ENCODE results near the gene SCG2.

Gene SCG2, protein sequence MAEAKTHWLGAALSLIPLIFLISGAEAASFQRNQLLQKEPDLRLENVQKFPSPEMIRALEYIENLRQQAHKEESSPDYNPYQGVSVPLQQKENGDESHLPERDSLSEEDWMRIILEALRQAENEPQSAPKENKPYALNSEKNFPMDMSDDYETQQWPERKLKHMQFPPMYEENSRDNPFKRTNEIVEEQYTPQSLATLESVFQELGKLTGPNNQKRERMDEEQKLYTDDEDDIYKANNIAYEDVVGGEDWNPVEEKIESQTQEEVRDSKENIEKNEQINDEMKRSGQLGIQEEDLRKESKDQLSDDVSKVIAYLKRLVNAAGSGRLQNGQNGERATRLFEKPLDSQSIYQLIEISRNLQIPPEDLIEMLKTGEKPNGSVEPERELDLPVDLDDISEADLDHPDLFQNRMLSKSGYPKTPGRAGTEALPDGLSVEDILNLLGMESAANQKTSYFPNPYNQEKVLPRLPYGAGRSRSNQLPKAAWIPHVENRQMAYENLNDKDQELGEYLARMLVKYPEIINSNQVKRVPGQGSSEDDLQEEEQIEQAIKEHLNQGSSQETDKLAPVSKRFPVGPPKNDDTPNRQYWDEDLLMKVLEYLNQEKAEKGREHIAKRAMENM

DNA sequence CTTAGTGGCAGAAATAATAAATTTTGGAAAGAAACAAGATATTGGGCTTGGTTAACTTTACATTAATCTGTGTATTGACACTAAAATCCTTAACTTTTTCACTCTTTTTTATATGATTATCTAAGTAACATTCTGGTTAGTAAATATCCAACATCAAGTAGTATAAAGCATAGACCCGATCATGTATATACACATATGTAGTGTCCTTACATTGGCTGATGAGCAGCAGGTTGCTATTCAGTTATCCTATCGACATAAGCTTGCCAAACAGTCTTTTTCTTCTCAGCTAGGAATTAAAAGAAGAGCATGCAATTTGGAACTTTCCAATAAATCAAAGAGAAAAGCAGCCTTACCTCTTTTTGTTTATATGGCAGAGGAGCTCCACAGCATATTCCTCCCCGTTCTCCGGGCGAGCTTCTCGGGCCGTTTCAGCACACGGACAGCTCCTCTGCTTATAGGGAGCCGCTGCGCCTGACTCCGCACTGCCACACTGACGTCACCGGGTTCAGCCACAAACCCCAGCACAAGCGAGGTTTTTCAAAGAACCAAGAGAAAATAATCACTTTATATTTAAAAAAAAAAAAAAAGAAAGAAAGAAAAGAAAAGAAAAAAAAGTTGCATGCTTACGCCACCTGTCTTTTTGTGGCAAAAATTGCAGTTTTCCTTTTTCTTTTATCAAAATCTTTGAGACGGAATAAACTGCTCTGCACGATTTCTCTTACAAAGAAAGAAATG is at the start of gene SCG2:
SCG2 (minus strand) TSS at position 430 of the 735 bp plus-strand sequence. CDS start 3,079 bp downstream, outside the sequence.
- DNase-seq: peak; percentile 85

DNA sequence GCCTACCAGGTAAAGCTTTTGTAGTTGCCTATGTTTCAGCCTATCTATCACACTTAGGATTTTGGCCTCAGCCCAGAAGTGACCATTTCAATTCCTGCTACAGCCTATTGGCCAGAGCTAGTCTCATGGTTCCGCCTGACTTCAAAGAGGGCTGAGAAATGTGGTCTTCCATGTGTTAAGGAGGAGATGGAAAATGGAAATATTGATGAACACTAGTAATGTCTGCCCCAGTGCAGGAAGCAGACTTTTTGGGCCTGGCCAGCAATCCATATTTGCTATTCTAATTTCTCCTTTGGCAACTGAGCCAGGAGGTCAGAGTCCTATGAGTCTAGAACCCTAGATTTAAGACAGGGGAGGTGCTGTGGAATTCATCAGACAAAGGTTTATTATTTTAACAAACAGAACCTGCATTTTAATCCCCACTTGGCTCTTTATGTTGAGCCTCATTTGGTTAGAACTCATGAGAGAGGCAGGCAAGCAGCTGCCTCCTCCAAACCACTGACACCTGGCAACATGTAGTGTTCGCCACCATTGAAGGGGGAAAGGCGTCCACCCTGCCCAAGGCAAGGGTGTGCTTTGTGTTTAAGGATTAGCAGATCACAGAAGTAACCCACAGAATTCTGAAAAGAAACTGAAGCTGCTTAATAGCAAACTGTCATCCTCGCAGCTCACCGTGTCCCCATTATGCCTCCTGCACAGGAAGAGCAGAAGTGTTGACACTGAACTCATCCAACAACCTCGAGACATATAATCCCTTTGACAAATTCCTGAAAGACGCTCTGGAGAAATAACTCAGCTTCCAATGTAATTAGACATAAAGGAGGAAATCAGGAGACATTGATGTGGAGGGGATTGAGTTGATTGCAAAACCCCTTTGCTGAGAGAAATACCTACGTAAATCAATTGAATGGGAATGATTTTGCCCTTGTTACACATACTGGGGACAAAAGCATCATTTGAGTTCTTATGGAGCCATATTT is 47.7 kb upstream of the SCG2 start:
- no peak for DNase-seq

DNA sequence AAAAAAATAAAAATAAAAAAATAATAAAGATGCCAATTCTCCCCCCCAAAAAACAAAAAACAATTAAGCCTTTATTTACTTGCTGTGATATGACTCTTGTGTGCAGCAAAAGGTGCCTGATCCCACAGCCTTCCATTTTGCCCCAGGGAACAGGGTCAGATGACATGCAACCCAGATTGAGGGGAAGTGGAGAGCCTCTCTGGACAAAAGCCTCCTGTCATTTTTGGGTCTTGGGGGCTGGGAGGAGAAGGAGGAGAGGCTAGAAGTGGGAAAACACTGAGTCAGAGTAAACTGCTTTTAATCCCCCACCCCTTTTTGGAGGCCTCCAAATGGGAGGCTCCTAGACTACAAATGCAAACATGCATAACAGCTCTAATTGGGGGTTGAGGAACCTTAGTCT is 46.6 kb upstream of the SCG2 start:
- no peak for DNase-seq

DNA sequence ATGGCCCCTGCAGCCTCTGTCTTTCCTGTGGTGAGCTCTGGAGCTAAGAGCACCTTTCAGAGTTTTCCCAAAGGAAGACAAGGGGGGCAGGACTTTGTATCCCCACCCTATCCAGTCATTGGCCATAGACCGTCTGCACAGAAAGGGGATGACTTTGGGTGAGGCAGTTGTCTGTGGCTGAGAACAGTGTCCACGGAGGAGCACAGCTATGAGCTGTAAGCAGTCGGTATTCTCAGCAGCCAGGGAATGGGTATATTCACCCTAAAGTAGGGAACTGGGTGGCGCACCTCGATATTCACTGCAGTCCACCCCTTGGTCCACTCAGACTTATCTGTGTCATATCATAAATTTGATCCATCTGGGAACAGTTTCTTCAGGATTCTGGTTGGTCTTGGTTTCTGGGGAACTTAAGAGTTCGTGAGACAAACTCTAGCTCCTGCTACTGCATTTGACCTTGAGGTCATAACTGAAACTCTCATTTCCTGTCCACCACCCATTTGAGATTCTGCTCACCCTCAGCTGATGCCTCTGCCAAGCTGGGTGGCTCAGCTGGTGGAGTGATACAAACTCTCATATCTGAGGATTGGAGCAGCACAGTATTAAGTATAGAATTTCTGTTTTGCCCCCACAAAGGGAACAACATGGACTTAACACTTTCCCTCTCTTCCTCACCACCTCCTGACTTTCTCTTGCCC is 45.2 kb upstream of the SCG2 start:
- no peak for DNase-seq

DNA sequence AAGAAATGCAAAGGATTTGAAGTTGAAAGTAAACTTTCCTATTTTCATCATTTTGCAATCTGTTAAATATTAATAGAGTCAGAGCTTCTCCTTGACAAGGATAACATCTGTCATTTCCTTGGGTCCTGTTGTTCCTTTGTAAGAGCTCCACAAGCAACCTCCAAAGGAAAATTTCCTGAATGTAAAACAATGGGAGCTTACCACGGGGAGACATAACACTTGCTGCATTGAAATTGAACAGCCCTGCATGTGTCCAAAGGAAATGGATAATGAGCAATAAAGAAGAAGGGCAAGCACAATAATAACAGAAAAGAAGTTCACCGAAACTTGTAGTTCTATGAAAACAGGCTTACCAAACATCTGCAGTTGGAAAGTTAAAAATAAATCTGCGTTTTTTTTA is 42.0 kb upstream of the SCG2 start:
- DNase-seq: no peak

DNA sequence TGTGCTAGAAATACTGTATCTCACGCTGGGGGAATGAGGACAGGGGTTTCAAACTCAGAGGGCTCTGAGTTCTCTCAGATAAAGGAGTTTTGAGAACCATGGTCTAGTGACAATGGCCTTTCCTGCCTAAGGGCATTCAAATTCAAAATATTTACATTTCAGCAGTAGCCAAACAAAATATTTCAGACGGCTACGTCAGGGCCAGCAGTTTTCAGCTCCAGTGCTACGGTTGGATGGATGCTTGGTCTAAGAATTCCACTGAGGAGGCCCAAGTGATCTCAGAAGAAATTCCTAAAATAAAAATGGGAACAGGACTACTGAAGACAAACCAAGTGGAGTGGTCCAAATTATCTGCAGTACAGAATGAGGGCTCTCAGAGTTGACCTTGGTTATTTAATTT is 41.1 kb upstream of the SCG2 start:
- DNase-seq: no peak

DNA sequence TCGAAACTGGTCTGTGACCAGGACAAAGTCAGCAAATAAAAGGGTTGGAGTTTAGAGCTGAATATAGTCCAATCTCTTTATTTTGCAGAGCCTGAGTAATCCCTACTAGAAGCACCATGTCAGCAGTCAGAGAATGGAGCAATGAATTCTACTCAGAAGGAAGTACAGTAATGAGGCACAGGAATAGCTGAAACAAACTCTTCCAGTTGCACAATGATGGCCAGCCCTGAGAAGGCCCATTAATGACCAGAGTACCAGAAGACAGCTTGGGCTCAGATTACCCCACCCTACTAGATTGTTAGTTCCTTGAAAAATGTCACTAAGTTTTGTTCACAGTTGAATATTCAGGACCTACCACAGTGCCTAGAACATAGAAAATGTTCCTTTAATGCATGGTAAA is 40.3 kb upstream of the SCG2 start:
- DNase-seq: no peak

DNA sequence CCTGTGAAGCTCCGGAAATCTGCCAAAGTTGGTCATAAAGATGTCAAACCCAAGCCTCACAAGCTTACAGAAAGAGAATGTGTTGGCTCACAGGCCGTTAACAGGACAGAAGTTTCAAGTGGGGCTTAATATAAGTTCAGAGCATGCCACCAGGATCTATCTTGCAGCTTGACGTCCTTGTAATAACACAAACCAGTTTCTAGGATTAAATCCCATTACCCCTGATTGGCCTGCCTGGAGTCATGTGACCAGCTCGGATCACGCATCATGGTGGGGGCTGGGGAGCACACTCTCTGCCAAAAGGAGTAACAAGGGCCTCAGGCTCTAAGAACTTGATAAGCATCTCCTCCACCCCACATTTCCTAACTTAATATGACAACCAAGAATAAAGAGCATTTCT is 38.9 kb upstream of the SCG2 start:
- no peak for DNase-seq

DNA sequence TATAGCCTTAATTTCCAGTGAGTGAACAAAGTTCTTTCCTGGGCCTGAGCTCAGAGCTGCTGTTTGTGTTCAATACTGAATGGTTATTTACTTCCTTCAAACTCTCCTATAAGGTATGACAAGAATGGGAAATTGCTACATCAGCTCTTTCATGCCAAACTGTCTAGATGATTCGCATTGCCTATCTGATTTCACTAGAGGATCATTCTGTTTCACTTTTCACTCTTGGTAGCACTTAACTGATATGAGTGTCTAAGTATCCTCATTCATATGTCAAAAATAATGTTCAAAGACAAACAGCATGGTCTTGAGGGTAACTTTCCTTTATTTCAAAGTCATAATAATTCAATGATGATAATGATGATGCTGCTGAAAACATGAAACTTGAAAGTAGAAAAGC is 32.9 kb upstream of the SCG2 start:
- DNase-seq: no peak

DNA sequence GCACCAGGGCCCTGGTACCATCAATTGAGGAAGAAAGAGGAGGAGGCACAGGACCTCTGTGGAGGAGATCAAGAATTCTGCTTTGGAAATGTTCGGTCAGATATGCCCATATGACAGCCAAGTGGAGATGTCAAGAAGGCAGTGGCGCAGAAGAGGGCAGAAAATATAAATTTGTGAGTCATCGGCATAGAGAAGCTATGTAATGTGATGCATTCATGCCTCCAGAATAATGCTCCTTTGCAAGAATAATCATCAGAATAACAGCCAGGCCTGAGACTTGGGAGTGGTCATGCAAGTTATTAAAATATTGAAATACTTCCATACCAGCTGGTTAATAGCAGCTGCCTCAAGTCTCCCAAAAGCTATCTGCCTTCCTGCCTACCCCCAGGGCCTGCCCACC is 32.1 kb upstream of the SCG2 start:
- no peak for DNase-seq

DNA sequence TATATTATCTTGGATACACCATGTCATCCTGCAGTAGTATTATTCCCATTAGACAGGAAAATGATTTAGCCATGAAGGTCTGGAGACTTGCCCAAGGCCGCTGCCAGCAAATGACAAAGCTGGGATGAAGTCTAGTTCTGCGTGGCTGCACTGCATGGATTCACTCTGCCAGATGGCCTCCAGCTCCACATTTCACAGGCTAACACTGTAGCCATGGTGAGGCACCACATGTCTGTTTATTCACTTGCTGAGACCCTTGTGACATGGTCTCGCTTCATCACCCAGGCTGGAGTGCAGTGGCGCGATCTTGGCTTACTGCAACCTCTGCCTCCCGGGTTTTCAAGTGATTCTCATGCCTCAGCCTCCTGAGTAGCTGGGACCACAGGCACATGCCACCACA is 31.5 kb upstream of the SCG2 start:
- no peak for DNase-seq

DNA sequence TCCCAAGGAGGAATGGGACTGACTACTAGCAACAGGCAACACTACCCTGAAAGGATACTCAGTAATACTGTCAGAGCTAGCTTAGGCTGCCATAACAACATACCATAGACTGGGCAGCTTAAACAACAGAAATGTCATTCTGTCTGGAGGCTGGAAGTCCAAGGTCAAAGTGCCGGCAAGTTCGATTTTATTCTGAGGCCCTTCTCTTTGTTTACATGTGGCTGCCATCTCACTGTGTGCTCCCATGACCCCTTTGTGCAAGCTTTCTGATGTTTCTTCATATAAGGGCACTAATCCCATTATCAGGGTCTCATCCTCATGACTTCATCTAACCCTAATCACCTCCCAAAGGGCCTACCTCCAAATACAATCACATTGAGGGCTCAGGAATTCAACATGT is 30.7 kb upstream of the SCG2 start:
- DNase-seq: no peak

DNA sequence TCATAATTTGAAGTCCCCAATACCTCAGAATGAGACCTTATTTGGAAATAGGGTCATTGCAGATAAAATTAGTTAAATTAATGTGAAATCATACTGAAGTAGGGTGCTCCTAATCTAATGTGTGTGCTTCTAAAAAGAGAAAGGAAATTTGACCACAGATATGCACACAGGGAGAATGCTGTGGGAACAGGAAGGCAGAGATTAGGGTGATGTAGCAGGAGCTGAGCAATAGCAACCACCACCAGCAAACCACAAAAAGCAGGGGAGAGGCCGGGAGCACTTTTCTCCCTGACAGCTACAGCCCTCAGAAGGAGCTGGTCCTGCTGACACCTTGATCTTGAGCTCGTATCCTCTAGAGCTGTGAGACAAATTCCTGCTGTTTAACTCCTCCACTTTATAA is 24.6 kb upstream of the SCG2 start:
- no peak for DNase-seq

DNA sequence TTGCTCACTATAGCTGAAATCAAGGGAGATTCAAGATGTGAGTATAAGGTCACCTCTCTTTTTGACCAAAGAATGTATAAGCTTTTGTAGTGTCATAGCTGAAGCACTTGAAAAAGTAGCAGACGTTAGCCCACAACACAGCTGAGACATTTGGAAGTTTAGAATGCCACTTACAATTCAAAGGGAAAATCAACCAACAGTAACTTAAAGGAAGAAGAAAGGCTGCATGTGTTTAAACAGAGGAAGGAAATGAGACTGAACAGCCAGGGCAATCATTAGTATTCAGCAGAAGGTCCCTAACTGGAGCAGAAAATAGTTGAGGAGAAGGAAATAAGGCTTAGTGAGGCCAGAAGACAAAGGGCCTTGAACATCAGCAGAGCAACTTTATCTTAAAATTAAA is 23.5 kb upstream of the SCG2 start:
- no peak for DNase-seq

DNA sequence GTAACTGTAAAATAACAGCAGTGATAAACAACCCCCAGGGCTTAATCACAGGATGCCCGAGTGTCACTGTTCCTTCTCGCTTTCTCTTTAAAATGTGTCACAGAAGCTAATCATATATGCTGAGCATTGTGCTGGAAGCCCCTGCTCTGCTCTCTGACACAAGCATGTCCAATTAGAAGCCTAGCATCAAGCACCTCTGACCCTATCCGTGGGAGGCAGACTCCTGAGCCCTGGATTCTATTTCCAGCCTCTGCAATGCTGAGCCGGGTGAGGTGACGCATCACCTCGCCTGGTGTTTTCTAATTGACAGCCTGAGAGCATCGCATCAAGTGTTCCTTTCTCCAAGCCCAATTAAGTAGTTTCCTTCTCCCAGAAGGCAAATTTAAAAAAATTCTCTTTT is 19.7 kb upstream of the SCG2 start:
- no peak for DNase-seq

DNA sequence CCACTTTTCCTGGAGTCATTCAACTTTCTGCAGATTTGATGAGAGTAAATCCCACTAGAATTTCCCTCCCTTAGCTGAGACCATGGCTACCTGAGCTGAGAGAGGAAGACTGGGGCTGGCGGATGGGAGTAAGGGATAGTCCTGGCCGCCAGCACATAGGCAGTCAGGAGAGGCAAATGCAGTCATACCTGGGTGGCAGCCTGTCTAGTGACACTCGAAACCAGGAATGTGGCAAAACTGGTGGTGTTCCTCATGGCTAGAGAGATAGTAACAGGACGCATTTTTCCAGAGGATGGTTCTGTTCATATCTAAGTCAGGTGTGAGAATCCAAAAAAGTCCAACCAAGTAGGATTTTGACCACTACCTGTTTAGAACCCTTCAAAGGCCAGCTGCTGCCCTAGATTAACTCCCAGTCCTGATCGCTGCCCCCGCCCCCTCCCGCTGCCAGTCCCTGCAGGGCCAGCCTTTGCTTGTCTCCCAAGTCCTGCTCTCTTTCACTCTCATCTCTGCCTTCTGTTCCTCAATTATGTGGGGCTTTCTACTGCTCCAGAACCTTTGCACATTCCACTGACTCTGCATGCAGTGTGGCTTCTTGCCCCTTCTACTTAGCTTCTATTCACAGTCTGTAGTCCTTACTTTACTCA is 17.4 kb upstream of the SCG2 start:
- DNase-seq: no peak

DNA sequence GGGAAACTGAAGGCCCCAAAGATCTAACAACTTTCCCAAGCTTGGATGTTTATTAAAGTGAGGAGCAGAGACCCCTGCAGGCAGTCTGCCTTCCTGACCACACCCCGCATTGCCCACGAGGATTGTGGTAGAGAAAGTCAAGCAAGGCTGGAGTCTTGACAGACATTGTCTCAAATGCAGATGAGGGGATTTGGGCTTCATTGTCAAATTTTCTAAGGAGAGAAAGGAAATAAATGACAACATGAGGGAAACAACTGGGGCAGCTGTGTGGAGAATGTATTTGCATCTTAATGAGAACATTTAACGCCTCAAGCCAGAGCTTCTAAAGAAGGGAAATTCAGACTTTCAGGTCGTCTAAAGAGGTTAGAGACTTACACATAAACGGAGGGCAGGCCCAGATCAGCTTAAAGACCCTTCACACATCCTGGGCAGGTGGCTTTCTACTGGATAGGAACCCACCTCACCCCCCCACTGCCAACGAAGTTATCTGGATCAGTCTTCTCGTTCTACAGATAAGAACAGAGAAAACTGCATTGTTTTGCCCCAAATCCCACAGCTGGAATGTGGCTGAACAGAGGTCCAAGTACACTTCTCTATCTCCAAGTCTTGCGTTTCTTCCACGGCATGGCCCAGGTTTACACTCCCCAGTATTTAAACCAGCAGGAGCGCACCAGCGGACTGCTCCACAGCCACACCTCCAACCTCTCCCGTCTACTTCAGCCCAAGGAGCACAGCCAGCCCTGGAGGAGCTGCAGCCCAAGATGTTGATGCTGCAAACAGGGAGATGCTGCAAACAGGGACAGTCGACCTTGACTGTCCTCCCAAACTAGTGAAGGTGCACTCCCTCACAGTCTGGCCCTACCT is 16.2 kb upstream of the SCG2 start:
- no peak for DNase-seq

DNA sequence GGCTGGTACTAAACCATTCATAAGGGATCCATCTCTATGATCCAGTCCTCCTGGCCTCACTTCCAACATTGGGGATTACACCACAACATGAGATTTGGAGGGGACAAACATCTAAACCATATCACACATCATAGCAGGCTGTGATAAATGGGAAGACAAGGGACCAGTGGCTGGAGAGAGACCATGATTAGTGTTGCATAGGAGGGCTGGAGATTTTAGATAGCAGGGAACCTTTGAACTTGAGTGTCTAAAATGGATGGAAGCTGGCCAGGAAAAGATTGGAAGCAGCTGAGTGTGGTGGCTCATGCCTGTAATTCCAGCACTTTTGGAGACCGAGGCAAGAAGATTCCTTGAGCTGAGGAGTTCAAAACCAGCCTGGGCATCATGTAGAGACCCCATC is 12.4 kb upstream of the SCG2 start:
- DNase-seq: no peak

DNA sequence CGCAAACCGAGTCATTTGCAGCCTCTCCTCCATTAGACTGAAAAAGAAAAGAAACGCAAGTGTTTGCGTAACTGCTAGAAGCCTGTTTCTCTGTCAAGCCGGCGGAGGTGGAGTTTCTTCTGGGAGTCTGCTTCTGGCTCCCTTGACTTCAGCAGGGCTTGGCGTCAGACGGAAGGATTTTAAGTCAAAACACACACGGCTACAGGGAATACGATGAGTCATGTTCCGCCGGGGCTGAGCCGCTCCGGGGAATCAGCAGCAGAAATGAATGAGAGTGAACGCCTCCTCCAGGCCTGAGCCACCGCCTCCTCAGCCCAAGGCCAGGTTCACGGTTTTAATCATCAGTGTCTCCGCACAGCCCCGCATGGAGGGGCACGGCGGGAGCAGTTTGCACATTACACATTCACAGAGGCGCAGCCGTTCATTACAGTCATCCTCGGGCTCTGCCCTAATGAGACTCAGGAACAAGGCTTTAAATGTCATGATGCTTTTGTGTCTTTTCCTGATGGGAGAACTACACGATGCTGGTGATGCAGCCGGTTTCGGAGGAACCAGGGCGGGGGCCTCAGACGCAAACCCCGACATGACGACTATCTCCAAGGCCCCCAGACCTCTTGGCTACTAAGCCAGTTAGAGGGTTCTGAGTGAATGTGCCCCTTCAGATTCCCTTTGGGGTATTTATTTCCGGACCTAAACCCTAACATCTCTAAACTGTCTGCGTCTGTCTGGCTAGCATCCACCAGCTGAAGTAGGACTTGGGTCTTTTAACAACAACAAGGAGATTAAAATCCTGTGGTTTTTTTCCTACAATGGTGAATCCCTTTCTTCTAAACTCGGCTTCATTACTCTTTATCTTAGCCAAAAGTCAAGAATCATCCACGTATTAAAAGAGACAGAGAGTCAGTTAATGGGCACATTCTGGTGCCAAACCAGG is 11.1 kb upstream of the SCG2 start:
- DNase-seq: peak; percentile 80

DNA sequence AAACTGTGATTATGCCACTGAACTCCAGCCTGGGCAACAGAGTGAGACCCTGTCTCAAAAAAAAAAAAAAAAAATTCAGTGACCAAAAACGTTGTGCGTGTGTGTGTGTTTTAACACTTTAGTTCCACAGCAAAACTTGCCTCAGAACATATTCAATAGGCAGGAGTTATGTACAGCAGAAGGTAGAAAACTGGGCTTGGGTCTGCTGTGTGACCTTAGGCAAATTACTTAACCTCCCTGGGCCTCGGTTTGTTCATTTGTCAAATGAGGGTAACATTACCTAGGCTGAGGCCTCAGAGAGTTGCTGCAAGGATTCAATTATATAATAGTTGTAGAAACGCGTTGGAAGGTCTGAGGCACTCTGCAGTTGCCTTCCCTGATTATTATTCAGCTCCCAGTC is 10.3 kb upstream of the SCG2 start:
- DNase-seq: no peak

Data from DMS79 treated with DMSO at 0.1 percent for 48 hours (cell line).